Stomach smooth muscle (tissue), 2 donors: ENCODE data around the gene CBFA2T2.
"Not testable (repeated sequence)": the region's sequence is repeated elsewhere in the genome, so short reads cannot be mapped to it uniquely, and the experiment has no call there.

ENCODE experiments used
- H3K27ac ChIP-seq: one replicate; pipeline ENCODE4 v1.7.0; 2013; ENCODE audit warnings: mild to moderate bottlenecking, low read length, inconsistent platforms
- H3K27me3 ChIP-seq, 2 donors: one replicate each; pipeline ENCODE4 v1.7.0; 2013; ENCODE audit warnings: low read length in 2 of 2; ENCODE audit not compliant: insufficient read depth in 2 of 2, control insufficient read depth in 1 of 2
- H3K36me3 ChIP-seq, 2 donors: one replicate each; pipeline ENCODE4 v1.7.0; 2013; ENCODE audit warnings: low read length in 2 of 2; ENCODE audit not compliant: control insufficient read depth in 2 of 2, insufficient read depth in 2 of 2
- H3K4me1 ChIP-seq: one replicate; pipeline ENCODE4 v1.7.0; 2013; ENCODE audit warnings: low read length; ENCODE audit not compliant: control insufficient read depth, insufficient read depth
- H3K4me3 ChIP-seq, 2 donors: one replicate each; pipeline ENCODE4 v1.7.0; 2013; ENCODE audit warnings: low read length in 2 of 2
- H3K9ac ChIP-seq, 2 donors: one replicate each; pipeline ENCODE4 v1.7.0; 2013; ENCODE audit warnings: low read length in 2 of 2, mild to moderate bottlenecking in 1 of 2
- H3K9me3 ChIP-seq, 2 donors: one replicate each; pipeline ENCODE4 v1.7.0; 2013; ENCODE audit warnings: low read length in 2 of 2; ENCODE audit not compliant: control insufficient read depth in 2 of 2
- donor health status: healthy.
- donor health status: Pancreatic carcinoma.

CBFA2T2 gene

DNA sequence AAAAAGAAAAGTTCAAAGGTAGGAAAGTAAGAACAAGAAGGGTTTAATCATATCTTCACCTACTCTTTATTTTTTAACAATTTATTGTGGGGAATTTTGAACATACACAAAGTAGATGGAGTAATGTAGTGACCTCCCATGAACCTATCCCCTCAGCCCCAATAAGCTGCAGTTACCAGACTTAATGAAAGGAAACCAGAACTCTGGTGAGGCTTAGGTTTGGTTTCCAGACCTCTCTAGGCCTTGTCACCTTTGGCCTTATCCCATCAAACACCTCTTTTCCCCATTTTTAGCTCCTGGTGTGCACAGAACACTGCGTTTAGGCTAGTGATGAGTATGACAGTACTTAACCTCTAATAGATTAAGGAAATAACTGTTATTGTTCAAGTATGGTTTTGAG, 42.0 kb downstream of the CBFA2T2 start:
- Histone ChIP-seq H3K9ac (peak overlapping the region in 1 of 2 donors; percentile 16), H3K27me3 (no peaks in the 10 kb centered on the region), H3K27ac (peak overlapping the region; percentile 70), H3K9me3 (no peaks in the 10 kb centered on the region), H3K4me3 (peak overlapping the region in 1 of 2 donors; percentile 62), H3K4me1 (peaks cover 33% of the 10 kb centered on the region), H3K36me3 (no peaks in the 10 kb centered on the region)

DNA sequence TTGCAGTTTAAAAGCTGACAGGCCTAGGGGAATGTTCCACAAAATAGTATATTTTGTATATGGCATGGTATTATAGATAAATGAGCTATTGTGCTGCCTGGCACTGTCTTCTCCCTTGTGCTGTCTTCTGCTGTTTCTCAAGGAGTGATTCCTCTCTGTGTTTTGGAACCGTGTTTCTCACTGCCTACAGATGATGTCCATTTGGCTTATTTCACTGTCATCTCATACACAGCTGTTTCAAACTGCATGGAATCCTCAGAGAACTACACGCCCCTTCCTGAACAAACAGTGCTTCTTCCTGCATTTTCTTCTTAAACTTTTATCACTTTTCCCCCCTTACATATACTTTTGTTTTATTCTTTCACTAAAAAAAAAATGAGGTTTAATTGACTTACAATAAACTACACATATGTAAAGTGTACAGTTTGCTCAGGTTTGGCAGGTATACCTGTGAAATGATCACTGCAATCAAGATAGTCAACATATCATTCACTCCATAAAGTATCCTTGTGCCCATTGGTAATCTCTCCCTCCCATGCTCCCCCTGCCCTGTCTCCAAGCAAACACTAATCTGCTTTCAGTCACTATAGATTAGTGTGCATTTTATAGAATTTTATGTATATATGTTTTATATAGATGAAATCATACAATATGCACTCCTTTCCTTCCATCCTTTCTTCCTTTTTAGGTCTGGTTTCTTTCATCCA, 43.0 kb downstream of the CBFA2T2 start:
- H3K27me3 ChIP-seq = no peaks in the 10 kb centered on the region
- H3K4me3 ChIP-seq = peak overlapping the region in 1 of 2 donors; percentile 1
- H3K4me1 ChIP-seq = peaks cover 33% of the 10 kb centered on the region
- no peaks in the 10 kb centered on the region for H3K9me3 ChIP-seq
- no peaks in the 10 kb centered on the region for H3K36me3 ChIP-seq
- H3K9ac ChIP-seq = no peak overlapping the region
- H3K27ac ChIP-seq = no peak overlapping the region

DNA sequence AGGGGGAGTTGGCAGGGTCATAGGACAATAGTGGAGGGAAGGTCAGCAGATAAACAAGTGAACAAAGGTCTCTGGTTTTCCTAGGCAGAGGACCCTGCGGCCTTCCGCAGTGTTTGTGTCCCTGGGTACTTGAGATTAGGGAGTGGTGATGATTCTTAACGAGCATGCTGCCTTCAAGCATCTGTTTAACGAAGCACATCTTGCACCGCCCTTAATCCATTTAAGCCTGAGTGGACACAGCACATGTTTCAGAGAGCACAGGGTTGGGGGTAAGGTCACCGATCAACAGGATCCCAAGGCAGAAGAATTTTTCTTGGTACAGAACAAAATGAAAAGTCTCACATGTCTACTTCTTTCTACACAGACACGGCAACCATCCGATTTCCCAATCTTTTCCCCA, 45.8 kb downstream of the CBFA2T2 start:
- not testable (repeated sequence) for H3K27ac ChIP-seq, H3K27me3 ChIP-seq, H3K9ac ChIP-seq, H3K4me3 ChIP-seq, H3K9me3 ChIP-seq, H3K36me3 ChIP-seq
- peaks cover 29% of the 10 kb centered on the region for H3K4me1 ChIP-seq

DNA sequence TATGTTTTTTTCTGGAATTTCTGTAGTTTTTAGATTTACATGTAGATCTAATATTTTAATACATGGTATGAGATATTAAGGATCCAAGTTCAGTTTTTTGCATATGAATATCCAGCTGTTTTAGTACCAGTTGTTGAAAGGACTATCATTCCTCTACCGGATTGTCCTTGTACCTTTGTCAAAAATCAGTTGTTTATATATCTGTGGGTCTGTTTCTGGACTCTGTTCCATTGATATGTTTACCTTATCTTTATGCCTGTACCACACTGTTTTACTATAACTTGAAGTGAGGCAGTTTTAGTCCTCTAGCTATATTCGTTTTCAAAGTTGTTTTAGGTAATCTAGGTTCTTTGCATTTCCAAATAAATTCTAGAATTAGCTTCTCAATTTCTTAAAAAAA, 47.7 kb downstream of the CBFA2T2 start:
- Histone ChIP-seq H3K27me3 (no peaks in the 10 kb centered on the region), H3K9ac (no peak overlapping the region), H3K4me3 (no peak overlapping the region), H3K9me3 (no peaks in the 10 kb centered on the region), H3K36me3 (no peaks in the 10 kb centered on the region), H3K4me1 (peaks cover 16% of the 10 kb centered on the region), H3K27ac (peak overlapping the region; percentile 25)

DNA sequence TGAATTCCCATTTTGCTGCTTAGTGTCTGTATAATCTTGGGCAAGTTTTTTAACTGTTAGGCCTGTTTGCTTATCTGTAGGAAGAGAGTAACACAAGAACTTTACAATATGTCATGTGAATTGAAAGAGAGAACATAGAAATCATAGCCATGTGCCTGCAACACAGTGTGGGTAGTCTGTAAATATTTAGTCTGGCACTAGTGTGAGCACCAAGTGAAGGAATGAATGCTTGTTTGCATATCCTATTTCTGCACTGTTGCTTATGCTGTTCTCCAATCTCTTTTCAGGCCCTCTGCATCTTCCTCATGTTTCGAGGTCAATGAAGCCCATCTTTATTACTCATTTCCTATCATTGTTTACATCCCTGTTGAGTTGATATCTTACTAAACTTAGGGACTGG, 49.2 kb downstream of the CBFA2T2 start:
- H3K36me3 ChIP-seq = no peaks in the 10 kb centered on the region
- no peaks in the 10 kb centered on the region for H3K9me3 ChIP-seq
- H3K9ac ChIP-seq = no peak overlapping the region
- no peaks in the 10 kb centered on the region for H3K27me3 ChIP-seq
- no peak overlapping the region for H3K27ac ChIP-seq
- H3K4me3 ChIP-seq = no peak overlapping the region
- peaks cover 4% of the 10 kb centered on the region for H3K4me1 ChIP-seq

DNA sequence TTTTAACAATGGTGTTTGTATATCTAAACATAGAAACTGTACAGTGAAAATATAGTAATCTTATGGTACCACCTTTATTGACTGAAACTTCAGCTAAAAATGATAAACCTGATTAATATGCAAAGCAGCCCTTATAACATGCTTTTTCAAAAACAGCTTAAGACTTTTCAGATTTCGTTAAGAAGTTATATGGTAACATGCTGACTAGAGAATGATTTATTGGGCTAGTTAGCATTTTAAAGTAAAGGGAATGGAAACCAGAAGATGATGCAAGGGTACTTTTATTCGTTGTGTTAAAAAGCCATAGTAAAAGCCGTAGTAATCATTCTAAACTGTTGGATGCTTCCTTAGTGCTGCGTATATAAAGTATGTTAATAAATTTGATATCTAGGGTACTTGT, 50.5 kb downstream of the CBFA2T2 start:
- Histone ChIP-seq H3K27ac (no peak overlapping the region), H3K4me3 (no peak overlapping the region), H3K9me3 (no peaks in the 10 kb centered on the region), H3K9ac (no peak overlapping the region), H3K36me3 (no peaks in the 10 kb centered on the region), H3K4me1 (peaks cover 4% of the 10 kb centered on the region), H3K27me3 (no peaks in the 10 kb centered on the region)

DNA sequence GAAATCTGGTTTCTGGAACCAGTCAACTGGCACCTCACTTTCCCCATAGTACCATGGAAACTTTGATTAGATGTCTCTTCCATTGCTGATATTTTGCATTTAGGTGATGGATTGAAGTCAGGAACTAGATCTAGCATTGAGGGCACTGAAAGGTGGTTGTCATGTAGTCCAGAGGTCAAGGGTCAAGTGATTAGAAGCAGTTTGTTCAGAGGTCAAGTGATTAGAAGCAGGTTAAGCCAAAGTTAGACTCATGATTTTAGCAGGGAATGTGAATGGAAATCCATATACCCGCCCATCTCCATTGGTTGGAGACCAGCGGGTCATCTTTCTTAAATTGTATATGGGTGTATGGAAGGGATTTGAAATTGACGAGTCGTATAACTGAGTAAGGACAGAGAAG, 51.2 kb downstream of the CBFA2T2 start:
- H3K4me1 ChIP-seq = peaks cover 4% of the 10 kb centered on the region
- no peak overlapping the region for H3K27ac ChIP-seq
- no peak overlapping the region for H3K9ac ChIP-seq
- H3K27me3 ChIP-seq = no peaks in the 10 kb centered on the region
- no peaks in the 10 kb centered on the region for H3K9me3 ChIP-seq
- no peaks in the 10 kb centered on the region for H3K36me3 ChIP-seq
- no peak overlapping the region for H3K4me3 ChIP-seq

DNA sequence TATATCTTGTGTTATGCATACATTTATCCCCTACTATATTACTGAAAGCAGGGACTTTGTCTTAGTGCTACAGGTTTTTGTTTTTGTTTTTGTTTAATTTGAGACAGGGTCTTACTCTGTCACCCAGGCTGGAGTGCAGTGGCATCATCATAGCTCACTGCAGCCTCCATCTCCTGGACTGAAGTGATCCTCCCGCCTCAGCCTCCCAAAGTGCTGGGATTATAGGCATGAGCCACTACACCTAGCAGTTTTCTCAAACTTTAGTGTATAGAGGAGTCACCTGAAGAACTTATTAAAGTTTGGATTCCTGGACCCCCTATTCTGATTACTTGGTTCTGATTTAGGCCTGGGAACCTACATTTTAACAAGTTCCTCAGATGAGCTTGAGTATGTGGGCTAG, 51.9 kb downstream of the CBFA2T2 start:
- peaks cover 4% of the 10 kb centered on the region for H3K4me1 ChIP-seq
- no peak overlapping the region for H3K27ac ChIP-seq
- H3K9me3 ChIP-seq = no peaks in the 10 kb centered on the region
- no peaks in the 10 kb centered on the region for H3K36me3 ChIP-seq
- H3K9ac ChIP-seq = no peak overlapping the region
- H3K4me3 ChIP-seq = no peak overlapping the region
- H3K27me3 ChIP-seq = no peaks in the 10 kb centered on the region

DNA sequence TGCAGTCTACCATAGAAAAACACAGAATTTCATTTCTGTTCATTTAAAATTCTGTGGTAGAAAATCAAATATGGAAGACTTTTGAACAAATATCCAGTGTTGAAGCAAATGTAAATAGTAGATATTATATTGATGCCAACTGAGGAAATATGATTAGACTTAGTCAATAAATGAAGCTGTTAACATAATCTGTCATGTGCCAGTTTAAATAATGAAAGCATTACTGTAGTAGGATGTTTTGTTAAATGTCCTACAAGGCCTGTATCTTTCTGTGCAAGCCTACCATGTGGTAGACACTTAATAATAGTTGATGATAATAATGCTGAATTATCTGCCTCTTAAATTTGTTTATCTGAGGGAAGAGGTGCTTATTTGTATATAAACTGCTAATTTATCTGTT, 55.9 kb downstream of the CBFA2T2 start:
- Histone ChIP-seq H3K4me3 (no peak overlapping the region), H3K27me3 (no peaks in the 10 kb centered on the region), H3K9me3 (no peaks in the 10 kb centered on the region), H3K9ac (no peak overlapping the region), H3K36me3 (peaks cover 0 to 1% of the 10 kb centered on the region in 2 donors), H3K4me1 (no peaks in the 10 kb centered on the region), H3K27ac (no peak overlapping the region)

DNA sequence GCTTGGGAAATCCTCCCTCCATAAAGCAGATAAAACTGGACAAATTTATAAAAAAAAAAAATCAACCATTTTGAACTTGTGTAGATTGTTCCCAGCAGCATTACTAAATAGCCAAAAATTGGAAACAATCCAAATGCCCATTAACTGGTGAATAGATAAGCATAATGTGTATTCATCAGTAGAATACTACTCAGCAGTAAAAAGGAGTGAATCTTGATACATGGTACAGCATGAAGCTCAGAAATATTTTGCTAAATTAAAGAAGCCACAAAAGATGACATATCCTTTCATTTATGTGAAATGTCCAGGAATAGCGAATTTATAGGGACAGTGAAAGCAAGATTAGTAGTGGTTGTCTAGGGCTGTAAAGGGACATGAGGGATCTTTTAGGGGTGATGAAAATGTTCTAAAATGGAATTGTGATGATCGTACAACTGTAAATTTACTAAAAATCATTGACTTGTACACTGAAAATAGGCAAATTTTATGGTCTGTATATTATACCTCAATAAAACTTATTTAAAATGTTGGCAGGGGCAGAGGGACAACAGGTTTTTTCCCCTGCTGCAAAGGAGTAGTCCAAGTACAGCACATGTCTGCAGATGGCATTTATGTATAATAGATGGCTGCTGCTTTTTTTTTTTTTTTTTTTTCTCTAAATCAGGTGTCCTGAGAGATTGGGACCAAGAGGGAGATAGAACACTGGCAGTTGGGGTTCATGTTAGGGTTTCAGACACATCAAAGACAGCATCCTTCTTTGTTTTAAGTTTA, 59.5 kb downstream of the CBFA2T2 start:
- Histone ChIP-seq H3K9ac (no peak overlapping the region), H3K9me3 (no peaks in the 10 kb centered on the region), H3K4me1 (peaks cover 4% of the 10 kb centered on the region), H3K4me3 (no peak overlapping the region), H3K27me3 (no peaks in the 10 kb centered on the region), H3K36me3 (peaks cover 0 to 3% of the 10 kb centered on the region in 2 donors), H3K27ac (no peak overlapping the region)

DNA sequence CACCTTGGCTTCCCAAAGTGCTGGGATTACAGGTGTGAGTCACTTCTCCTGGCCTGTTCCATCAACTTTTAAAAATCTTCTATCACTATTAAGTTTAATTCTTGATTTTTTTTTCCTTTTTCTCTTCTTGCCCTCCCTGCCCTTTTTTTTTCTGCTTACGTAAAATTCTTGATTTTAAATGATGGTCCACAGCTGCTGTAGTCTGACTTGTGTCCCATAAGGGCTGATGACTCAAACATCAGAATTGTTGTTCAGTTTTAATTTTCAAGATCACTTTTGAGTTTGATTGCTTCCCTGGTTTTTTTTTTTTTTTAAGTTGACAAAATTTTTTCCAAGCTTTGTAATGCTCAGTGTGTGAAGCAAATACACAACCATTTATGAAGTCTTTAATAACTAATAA, 61.9 kb downstream of the CBFA2T2 start:
- no peaks in the 10 kb centered on the region for H3K9me3 ChIP-seq
- H3K9ac ChIP-seq = no peak overlapping the region
- peaks cover 5% of the 10 kb centered on the region for H3K4me1 ChIP-seq
- H3K4me3 ChIP-seq = no peak overlapping the region
- H3K36me3 ChIP-seq = peaks cover 0 to 3% of the 10 kb centered on the region in 2 donors
- H3K27me3 ChIP-seq = no peaks in the 10 kb centered on the region
- no peak overlapping the region for H3K27ac ChIP-seq
